ENCODE measurements around the gene MOB1A. TPM values are rescaled to one million over a fixed set of nuclear protein-coding genes. Genes with fewer than 3 reads are reported as not detected.
"Not testable (repeated sequence)": the region's sequence is repeated elsewhere in the genome, so short reads cannot be mapped to it uniquely, and the experiment has no call there.

MOB1A gene
- total RNA-seq, 1 donor from 2014 or later = 48.0 TPM

DNA sequence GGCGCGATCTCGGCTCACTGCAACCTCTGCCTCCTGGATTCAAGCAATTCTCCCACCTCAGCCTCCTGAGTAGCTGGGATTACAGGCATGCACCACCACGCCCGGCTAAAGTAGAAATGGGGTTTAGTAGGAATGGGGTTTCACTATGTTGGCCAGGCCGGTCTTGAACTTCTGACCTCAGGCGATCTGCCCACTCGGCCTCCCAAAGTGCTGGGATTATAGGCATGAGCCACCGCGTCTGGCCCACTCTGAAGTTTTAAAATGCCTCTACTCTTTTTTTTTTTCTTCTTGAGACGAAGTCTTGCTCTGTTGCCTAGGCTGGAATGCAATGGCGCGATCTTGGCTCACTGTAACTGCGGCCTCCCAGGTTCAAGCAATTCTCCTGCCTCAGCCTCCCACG, 8.0 kb upstream of the MOB1A start:
- H3K4me3 ChIP-seq (ENCODE audit: low read length in 3 of 3); H3K9ac ChIP-seq (ENCODE audit: low read depth in 1 of 3, low read length in 3 of 3); H3K9me3 ChIP-seq (ENCODE audit: control insufficient read depth in 3 of 3, low read length in 3 of 3); H3K27ac ChIP-seq (ENCODE audit: low read depth, low read length); H3K36me3 ChIP-seq (ENCODE audit: control insufficient read depth in 3 of 3, insufficient read depth in 3 of 3, low read length in 3 of 3); H3K27me3 ChIP-seq (ENCODE audit: control insufficient read depth in 3 of 3, insufficient read depth in 3 of 3, low read length in 3 of 3); H3K4me1 ChIP-seq (ENCODE audit: control insufficient read depth in 3 of 3, insufficient read depth in 3 of 3, low read length in 3 of 3): not testable (repeated sequence)

DNA sequence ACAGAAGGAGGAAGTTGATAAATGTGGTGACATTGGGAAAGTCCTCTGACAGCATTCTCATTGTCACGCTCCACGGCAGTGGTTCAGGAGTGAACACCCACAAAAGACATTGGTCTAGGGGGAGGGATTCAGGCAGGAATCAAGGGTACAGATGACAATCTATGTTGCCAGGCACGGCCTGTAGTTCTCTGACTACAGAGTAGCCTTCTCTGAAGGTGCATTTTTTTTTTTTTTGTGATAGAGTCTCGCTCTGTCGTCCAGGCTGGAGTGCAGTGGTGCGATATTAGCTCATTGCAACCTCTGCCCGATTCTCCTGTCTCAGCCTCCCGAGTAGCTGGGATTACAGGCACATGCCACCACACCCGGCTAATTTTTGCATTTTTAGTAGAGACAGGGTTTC, 7.4 kb upstream of the MOB1A start:
- peak overlapping the region; percentile 47 for H3K27ac ChIP-seq (ENCODE audit: low read depth, low read length)

DNA sequence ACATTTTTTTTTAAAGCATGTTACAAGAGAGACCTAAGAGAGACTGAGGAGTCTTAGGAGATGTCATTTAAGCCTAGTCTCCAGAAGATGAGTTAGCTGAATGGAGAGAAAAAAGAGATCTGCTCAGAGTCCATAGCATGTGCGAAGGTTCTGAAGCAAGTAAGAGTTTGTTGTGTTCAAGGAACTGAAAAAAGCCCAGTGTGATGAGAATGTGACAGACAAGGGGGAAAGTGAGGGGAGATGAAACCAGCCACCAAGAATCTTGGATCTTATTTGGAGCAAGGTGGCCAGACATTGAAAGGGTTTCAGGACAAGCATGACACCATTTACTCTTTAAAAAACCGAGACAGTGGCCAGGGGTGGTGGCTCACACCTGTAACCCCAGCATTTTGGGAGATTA, 5.2 kb upstream of the MOB1A start:
- Histone ChIP-seq H3K9ac (ENCODE audit: low read depth in 1 of 3, low read length in 3 of 3) (no peak overlapping the region), H3K27ac (ENCODE audit: low read depth, low read length) (no peak overlapping the region), H3K4me3 (ENCODE audit: low read length in 3 of 3) (no peak overlapping the region), H3K4me1 (ENCODE audit: control insufficient read depth in 3 of 3, insufficient read depth in 3 of 3, low read length in 3 of 3) (peaks cover 8 to 10% (median 8%) of the 10 kb centered on the region in 3 donors), H3K27me3 (ENCODE audit: control insufficient read depth in 3 of 3, insufficient read depth in 3 of 3, low read length in 3 of 3) (no peaks in the 10 kb centered on the region), H3K36me3 (ENCODE audit: control insufficient read depth in 3 of 3, insufficient read depth in 3 of 3, low read length in 3 of 3) (no peaks in the 10 kb centered on the region), H3K9me3 (ENCODE audit: control insufficient read depth in 3 of 3, low read length in 3 of 3) (no peaks in the 10 kb centered on the region)

More for the DNA sequence above, 7.4 kb upstream of the MOB1A start:
- Histone ChIP-seq H3K27me3 (ENCODE audit: control insufficient read depth in 3 of 3, insufficient read depth in 3 of 3, low read length in 3 of 3) (no peaks in the 10 kb centered on the region), H3K4me1 (ENCODE audit: control insufficient read depth in 3 of 3, insufficient read depth in 3 of 3, low read length in 3 of 3) (peaks cover 4 to 7% (median 6%) of the 10 kb centered on the region in 3 donors), H3K9ac (ENCODE audit: low read depth in 1 of 3, low read length in 3 of 3) (no peak overlapping the region), H3K9me3 (ENCODE audit: control insufficient read depth in 3 of 3, low read length in 3 of 3) (no peaks in the 10 kb centered on the region), H3K4me3 (ENCODE audit: low read length in 3 of 3) (no peak overlapping the region), H3K36me3 (ENCODE audit: control insufficient read depth in 3 of 3, insufficient read depth in 3 of 3, low read length in 3 of 3) (no peaks in the 10 kb centered on the region)

DNA sequence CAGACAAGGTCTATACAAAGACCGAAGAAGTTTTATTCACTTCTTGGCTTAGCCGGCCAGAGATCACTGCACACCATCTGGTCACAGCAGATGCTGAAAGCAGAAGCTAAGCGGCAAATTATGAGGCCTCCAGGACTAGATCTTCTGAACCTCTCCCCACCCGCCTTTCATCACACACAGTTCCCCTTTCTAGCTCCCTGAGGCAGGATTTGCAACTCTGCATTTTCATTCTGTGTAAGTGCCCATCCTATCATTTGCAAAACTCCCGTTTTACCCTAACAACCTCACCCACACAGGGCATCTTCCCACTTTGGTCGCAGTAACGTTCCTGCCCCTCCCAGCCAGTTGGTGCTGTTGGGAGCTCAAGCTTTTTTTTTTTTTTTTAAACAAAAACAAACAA, 3.1 kb upstream of the MOB1A start:
- Histone ChIP-seq H3K27ac (ENCODE audit: low read depth, low read length) (no peak overlapping the region), H3K9ac (ENCODE audit: low read depth in 1 of 3, low read length in 3 of 3) (no peak overlapping the region), H3K36me3 (ENCODE audit: control insufficient read depth in 3 of 3, insufficient read depth in 3 of 3, low read length in 3 of 3) (no peaks in the 10 kb centered on the region), H3K27me3 (ENCODE audit: control insufficient read depth in 3 of 3, insufficient read depth in 3 of 3, low read length in 3 of 3) (no peaks in the 10 kb centered on the region), H3K4me1 (ENCODE audit: control insufficient read depth in 3 of 3, insufficient read depth in 3 of 3, low read length in 3 of 3) (peaks cover 3 to 16% (median 8%) of the 10 kb centered on the region in 3 donors), H3K4me3 (ENCODE audit: low read length in 3 of 3) (no peak overlapping the region), H3K9me3 (ENCODE audit: control insufficient read depth in 3 of 3, low read length in 3 of 3) (peaks cover 0 to under 1% (median 0%) of the 10 kb centered on the region in 3 donors)

DNA sequence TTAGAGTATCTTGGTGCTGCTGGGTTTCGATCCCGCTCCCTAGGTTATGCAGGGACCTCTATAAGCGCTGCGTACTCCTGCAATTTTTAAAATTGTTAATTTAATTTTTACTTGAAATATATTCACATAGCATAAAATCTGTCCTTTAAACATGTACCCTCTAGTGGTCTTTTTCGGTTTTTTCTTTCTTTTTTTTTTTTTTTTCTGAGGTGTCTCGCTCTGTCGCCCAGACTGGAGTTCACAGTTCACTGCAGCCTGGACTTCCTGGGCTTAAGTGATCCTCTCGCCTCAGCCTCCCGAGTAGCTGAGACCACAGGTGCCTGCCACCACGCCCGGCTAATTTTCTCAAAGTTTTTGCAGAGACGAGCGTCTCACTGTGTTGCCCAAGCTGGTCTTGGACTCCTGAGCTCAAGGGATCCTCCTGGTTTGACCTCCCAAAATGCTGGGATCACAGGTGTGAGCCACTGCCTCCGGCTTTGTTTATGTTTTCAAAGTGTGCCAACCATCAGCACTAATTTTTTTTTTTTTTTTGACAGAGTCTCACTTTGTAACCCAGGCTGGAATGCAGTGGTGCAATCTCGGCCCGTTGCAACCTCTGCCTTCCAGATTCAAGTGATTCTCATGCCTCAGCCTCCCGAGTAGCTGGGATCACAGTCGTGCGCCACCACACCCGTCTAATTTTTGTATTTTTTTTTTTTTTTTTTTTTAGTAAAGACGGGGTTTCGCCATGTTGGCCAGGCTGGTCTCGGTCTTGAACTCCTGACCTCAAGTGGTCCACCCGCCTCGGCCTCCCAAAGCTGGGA, 585 bp upstream of the MOB1A start:
- Histone ChIP-seq H3K27ac (ENCODE audit: low read depth, low read length) (no peak overlapping the region), H3K36me3 (ENCODE audit: control insufficient read depth in 3 of 3, insufficient read depth in 3 of 3, low read length in 3 of 3) (no peaks in the 10 kb centered on the region), H3K9ac (ENCODE audit: low read depth in 1 of 3, low read length in 3 of 3) (peak overlapping the region in 2 of 3 donors; percentile 32 to 68), H3K9me3 (ENCODE audit: control insufficient read depth in 3 of 3, low read length in 3 of 3) (peaks cover 0 to 2% (median 0%) of the 10 kb centered on the region in 3 donors), H3K4me1 (ENCODE audit: control insufficient read depth in 3 of 3, insufficient read depth in 3 of 3, low read length in 3 of 3) (peaks cover 3 to 17% (median 9%) of the 10 kb centered on the region in 3 donors), H3K27me3 (ENCODE audit: control insufficient read depth in 3 of 3, insufficient read depth in 3 of 3, low read length in 3 of 3) (no peaks in the 10 kb centered on the region), H3K4me3 (ENCODE audit: low read length in 3 of 3) (peak overlapping the region; percentile 76 to 82 (median 79))

DNA sequence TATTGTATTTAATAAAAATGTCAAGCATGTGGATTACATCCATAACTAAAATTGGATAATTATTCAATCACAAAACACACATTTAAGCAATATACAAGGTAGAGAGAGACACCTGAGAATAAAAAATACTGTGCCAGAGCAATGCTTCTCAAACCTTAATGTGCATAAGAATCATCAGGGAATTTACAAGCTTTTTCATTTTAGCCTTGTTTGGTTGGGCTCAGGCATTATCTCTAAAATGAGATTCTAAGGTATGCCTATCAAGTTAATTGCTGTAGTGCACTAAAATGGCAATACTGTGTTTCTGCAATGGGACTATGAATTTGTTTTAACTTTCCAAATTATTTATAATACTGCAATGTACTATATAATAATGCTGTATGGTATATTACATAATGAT, 983 bp downstream of the MOB1A start:
- H3K27me3 ChIP-seq (ENCODE audit: control insufficient read depth in 3 of 3, insufficient read depth in 3 of 3, low read length in 3 of 3) = no peaks in the 10 kb centered on the region
- peak overlapping the region; percentile 91 for H3K27ac ChIP-seq (ENCODE audit: low read depth, low read length)
- H3K9me3 ChIP-seq (ENCODE audit: control insufficient read depth in 3 of 3, low read length in 3 of 3) = peaks cover 0 to 2% (median 0%) of the 10 kb centered on the region in 3 donors
- peak overlapping the region; percentile 76 to 82 (median 82) for H3K4me3 ChIP-seq (ENCODE audit: low read length in 3 of 3)
- H3K36me3 ChIP-seq (ENCODE audit: control insufficient read depth in 3 of 3, insufficient read depth in 3 of 3, low read length in 3 of 3) = no peaks in the 10 kb centered on the region
- peak overlapping the region; percentile 78 to 88 (median 87) for H3K9ac ChIP-seq (ENCODE audit: low read depth in 1 of 3, low read length in 3 of 3)
- H3K4me1 ChIP-seq (ENCODE audit: control insufficient read depth in 3 of 3, insufficient read depth in 3 of 3, low read length in 3 of 3) = peaks cover 3 to 17% (median 9%) of the 10 kb centered on the region in 3 donors

DNA sequence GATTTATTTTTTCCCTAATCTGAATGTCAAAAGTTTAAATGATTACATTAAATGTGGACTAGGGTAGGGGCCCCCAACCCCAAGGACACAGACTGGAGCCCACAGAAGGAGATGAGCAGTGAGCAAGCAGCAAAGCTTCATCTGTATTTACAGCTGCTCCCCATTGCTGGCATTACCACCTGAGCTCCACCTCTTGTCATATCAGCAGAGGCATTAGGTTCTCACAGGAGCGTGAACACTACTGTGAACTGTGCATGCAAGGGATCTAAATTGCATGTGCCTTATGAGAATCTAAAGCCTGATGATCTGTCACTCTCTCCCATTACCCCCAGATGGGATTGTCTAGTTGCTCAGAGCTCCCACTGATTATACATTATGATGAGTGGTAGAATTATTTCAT, 3.8 kb downstream of the MOB1A start:
- H3K27ac ChIP-seq (ENCODE audit: low read depth, low read length) = no peak overlapping the region

DNA sequence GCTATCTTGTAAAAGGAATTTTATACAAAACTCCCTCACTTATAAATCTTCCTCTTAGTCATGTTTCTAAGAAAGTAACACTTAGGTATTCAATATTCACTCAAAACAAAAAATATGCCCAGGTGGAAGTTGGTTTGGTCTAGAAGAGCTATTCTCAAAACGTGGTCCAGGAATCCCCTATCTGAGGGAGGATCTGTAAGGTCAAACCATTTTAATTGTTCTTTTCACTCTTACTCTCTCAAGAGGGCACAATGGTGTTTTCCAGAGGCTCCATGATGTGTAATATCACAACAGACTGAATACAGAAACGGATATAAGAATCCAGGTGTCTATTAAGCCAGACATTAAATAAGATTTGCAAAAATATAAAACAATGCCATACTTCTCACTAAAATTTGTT, 9.9 kb downstream of the MOB1A start:
- H3K36me3 ChIP-seq (ENCODE audit: control insufficient read depth in 3 of 3, insufficient read depth in 3 of 3, low read length in 3 of 3) = peaks cover 16 to 59% (median 36%) of the 10 kb centered on the region in 3 donors
- H3K4me3 ChIP-seq (ENCODE audit: low read length in 3 of 3) = no peak overlapping the region
- H3K9me3 ChIP-seq (ENCODE audit: control insufficient read depth in 3 of 3, low read length in 3 of 3) = no peaks in the 10 kb centered on the region
- H3K4me1 ChIP-seq (ENCODE audit: control insufficient read depth in 3 of 3, insufficient read depth in 3 of 3, low read length in 3 of 3) = no peaks in the 10 kb centered on the region
- H3K27ac ChIP-seq (ENCODE audit: low read depth, low read length) = no peak overlapping the region
- no peak overlapping the region for H3K9ac ChIP-seq (ENCODE audit: low read depth in 1 of 3, low read length in 3 of 3)
- H3K27me3 ChIP-seq (ENCODE audit: control insufficient read depth in 3 of 3, insufficient read depth in 3 of 3, low read length in 3 of 3) = no peaks in the 10 kb centered on the region

More for the DNA sequence above, 3.8 kb downstream of the MOB1A start:
- Histone ChIP-seq H3K9me3 (ENCODE audit: control insufficient read depth in 3 of 3, low read length in 3 of 3) (peaks cover 0 to 2% (median 0%) of the 10 kb centered on the region in 3 donors), H3K36me3 (ENCODE audit: control insufficient read depth in 3 of 3, insufficient read depth in 3 of 3, low read length in 3 of 3) (peaks cover 0 to 12% (median 2%) of the 10 kb centered on the region in 3 donors), H3K27me3 (ENCODE audit: control insufficient read depth in 3 of 3, insufficient read depth in 3 of 3, low read length in 3 of 3) (no peaks in the 10 kb centered on the region), H3K9ac (ENCODE audit: low read depth in 1 of 3, low read length in 3 of 3) (no peak overlapping the region), H3K4me3 (ENCODE audit: low read length in 3 of 3) (no peak overlapping the region), H3K4me1 (ENCODE audit: control insufficient read depth in 3 of 3, insufficient read depth in 3 of 3, low read length in 3 of 3) (peaks cover 3 to 17% (median 9%) of the 10 kb centered on the region in 3 donors)

DNA sequence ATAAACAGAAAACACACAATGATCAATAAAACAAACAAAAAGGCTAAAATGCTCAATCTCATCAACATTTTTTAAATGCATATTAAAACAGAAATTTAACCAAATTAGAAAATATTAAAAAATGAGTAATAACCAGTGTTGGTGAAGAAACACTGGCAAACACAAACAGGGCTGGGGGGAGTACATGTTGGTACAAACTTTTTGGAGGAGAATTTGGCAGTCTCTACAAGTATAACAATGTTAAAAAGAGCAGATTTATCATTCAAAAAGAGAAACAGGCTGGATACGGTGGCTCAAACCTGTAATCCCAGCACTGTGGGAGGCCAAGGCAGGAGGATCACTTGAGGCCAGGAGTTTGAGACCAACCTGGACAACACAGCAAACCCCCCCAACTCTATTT, 13.9 kb downstream of the MOB1A start:
- no peak overlapping the region for H3K4me3 ChIP-seq (ENCODE audit: low read length in 3 of 3)
- H3K9me3 ChIP-seq (ENCODE audit: control insufficient read depth in 3 of 3, low read length in 3 of 3) = no peaks in the 10 kb centered on the region
- H3K27ac ChIP-seq (ENCODE audit: low read depth, low read length) = no peak overlapping the region
- no peak overlapping the region for H3K9ac ChIP-seq (ENCODE audit: low read depth in 1 of 3, low read length in 3 of 3)
- peaks cover 18 to 60% (median 42%) of the 10 kb centered on the region in 3 donors for H3K36me3 ChIP-seq (ENCODE audit: control insufficient read depth in 3 of 3, insufficient read depth in 3 of 3, low read length in 3 of 3)
- H3K4me1 ChIP-seq (ENCODE audit: control insufficient read depth in 3 of 3, insufficient read depth in 3 of 3, low read length in 3 of 3) = no peaks in the 10 kb centered on the region
- no peaks in the 10 kb centered on the region for H3K27me3 ChIP-seq (ENCODE audit: control insufficient read depth in 3 of 3, insufficient read depth in 3 of 3, low read length in 3 of 3)

DNA sequence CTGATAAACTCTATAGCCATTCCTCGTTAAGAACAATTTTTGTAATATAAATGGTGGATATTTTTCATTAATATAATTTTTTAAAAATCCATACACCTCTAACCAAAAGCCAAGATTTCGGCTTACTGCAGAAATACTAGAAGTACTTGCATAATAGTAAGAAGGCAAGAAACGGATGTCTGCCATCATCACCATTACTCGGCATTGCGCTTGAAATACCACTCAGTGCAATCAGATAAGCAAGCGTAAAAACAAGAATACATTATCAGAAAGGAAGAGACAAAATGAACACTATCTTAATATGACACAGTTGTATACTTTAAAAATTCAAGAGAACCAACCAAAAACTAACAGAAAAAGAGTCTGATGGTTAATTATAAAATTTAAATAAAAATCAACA, 15.7 kb downstream of the MOB1A start:
- H3K27ac ChIP-seq (ENCODE audit: low read depth, low read length) = no peak overlapping the region
- peaks cover 24 to 57% (median 45%) of the 10 kb centered on the region in 3 donors for H3K36me3 ChIP-seq (ENCODE audit: control insufficient read depth in 3 of 3, insufficient read depth in 3 of 3, low read length in 3 of 3)
- H3K4me1 ChIP-seq (ENCODE audit: control insufficient read depth in 3 of 3, insufficient read depth in 3 of 3, low read length in 3 of 3) = no peaks in the 10 kb centered on the region
- H3K27me3 ChIP-seq (ENCODE audit: control insufficient read depth in 3 of 3, insufficient read depth in 3 of 3, low read length in 3 of 3) = no peaks in the 10 kb centered on the region
- H3K9ac ChIP-seq (ENCODE audit: low read depth in 1 of 3, low read length in 3 of 3) = no peak overlapping the region
- H3K9me3 ChIP-seq (ENCODE audit: control insufficient read depth in 3 of 3, low read length in 3 of 3) = no peaks in the 10 kb centered on the region
- no peak overlapping the region for H3K4me3 ChIP-seq (ENCODE audit: low read length in 3 of 3)

Data from skeletal muscle tissue (tissue), 4 donors.